Measurements from ENCODE around the gene PLXNA3.

PLXNA3 gene

GRCh38 chrX:154465601-154466000 is 7.5 kb downstream of the PLXNA3 start:
- no peak overlapping the region for H3K4me3 ChIP-seq (ENCODE audit: low read depth, low read length)
- DNase-seq (ENCODE audit: low read depth), result no peak
- TF ChIP-seq MYC (IDR thresholded peaks at IDR 0.05; ENCODE audit: low read depth, low read length), result no peak
- no peak for TF ChIP-seq MAX (IDR thresholded peaks at IDR 0.05; ENCODE audit: low read depth, low read length)
- TF ChIP-seq CTCF (IDR thresholded peaks at IDR 0.05; ENCODE audit: low read depth, low read length), result no peak
- no peak for TF ChIP-seq POLR2A (IDR thresholded peaks at IDR 0.05; ENCODE audit: extremely low read depth, insufficient read length)

- H3K4me3 ChIP-seq (ENCODE audit: low read depth, low read length), result no peak overlapping the region
- no peak for DNase-seq (ENCODE audit: low read depth)
- TF ChIP-seq POLR2A (IDR thresholded peaks at IDR 0.05; ENCODE audit: extremely low read depth, insufficient read length) (no peak), CTCF (IDR thresholded peaks at IDR 0.05; ENCODE audit: low read depth, low read length) (no peak), MAX (IDR thresholded peaks at IDR 0.05; ENCODE audit: low read depth, low read length) (no peak), MYC (IDR thresholded peaks at IDR 0.05; ENCODE audit: low read depth, low read length) (no peak)
These were observed 8.0 kb downstream of the PLXNA3 start for GRCh38 chrX:154466036-154466435.

- DNase-seq (ENCODE audit: low read depth), result no peak
- no peak overlapping the region for H3K4me3 ChIP-seq (ENCODE audit: low read depth, low read length)
- no peak for TF ChIP-seq POLR2A (IDR thresholded peaks at IDR 0.05; ENCODE audit: extremely low read depth, insufficient read length)
These were observed 8.8 kb downstream of the PLXNA3 start for GRCh38 chrX:154466907-154467306.

- DNase-seq (ENCODE audit: low read depth), result no peak
- TF ChIP-seq CTCF (IDR thresholded peaks at IDR 0.05; ENCODE audit: low read depth, low read length), result no peak
- no peak for TF ChIP-seq MYC (IDR thresholded peaks at IDR 0.05; ENCODE audit: low read depth, low read length)
- no peak for TF ChIP-seq POLR2A (IDR thresholded peaks at IDR 0.05; ENCODE audit: extremely low read depth, insufficient read length)
- TF ChIP-seq MAX (IDR thresholded peaks at IDR 0.05; ENCODE audit: low read depth, low read length), result no peak
- no peak overlapping the region for H3K4me3 ChIP-seq (ENCODE audit: low read depth, low read length)
These were observed 9.5 kb downstream of the PLXNA3 start for GRCh38 chrX:154467556-154467955.

GRCh38 chrX:154468217-154468616 is 10.1 kb downstream of the PLXNA3 start:
- no peak overlapping the region for H3K4me3 ChIP-seq (ENCODE audit: low read depth, low read length)
- TF ChIP-seq POLR2A (IDR thresholded peaks at IDR 0.05; ENCODE audit: extremely low read depth, insufficient read length), result no peak
- no peak for TF ChIP-seq MAX (IDR thresholded peaks at IDR 0.05; ENCODE audit: low read depth, low read length)
- TF ChIP-seq CTCF (IDR thresholded peaks at IDR 0.05; ENCODE audit: low read depth, low read length), result no peak
- no peak for TF ChIP-seq MYC (IDR thresholded peaks at IDR 0.05; ENCODE audit: low read depth, low read length)
- no peak for DNase-seq (ENCODE audit: low read depth)

GRCh38 chrX:154469114-154469513 is 11.0 kb downstream of the PLXNA3 start:
- H3K4me3 ChIP-seq (ENCODE audit: low read depth, low read length), result no peak overlapping the region
- no peak for DNase-seq (ENCODE audit: low read depth)
- TF ChIP-seq MAX (IDR thresholded peaks at IDR 0.05; ENCODE audit: low read depth, low read length) (no peak), CTCF (IDR thresholded peaks at IDR 0.05; ENCODE audit: low read depth, low read length) (no peak), MYC (IDR thresholded peaks at IDR 0.05; ENCODE audit: low read depth, low read length) (no peak), POLR2A (IDR thresholded peaks at IDR 0.05; ENCODE audit: extremely low read depth, insufficient read length) (no peak)

All from NB4 (cell line).